K562 (cell line): ENCODE measurements around the gene SRP9. TPM values are rescaled to one million over a fixed set of nuclear protein-coding genes. Genes with fewer than 3 reads are reported as not detected.

ENCODE experiments used
- ARID1B ChIP-seq: fragments of 450-650 bp; IDR thresholded peaks from 2 replicates; pipeline ENCODE4 v1.6.1; 2016; ENCODE audit warnings: antibody characterized with exemption, mild to moderate bottlenecking, inconsistent platforms
- ATF1 ChIP-seq, 2 experiments: fragments of 450-650 bp in 1 of 2; IDR thresholded peaks; 2 replicates each; pipeline ENCODE4 v1.6.1; 2016; ENCODE audit warnings: missing compliant biosample characterization in 1 of 2, missing genetic modification characterization in 1 of 2
- CEBPB ChIP-seq: fragments of 450-650 bp; IDR thresholded peaks from 2 replicates; pipeline ENCODE4 v1.6.1; 2016; ENCODE audit warnings: missing genetic modification characterization, missing compliant biosample characterization
- CTBP1 ChIP-seq: fragments of 450-650 bp; IDR thresholded peaks from 2 replicates; pipeline ENCODE4 v1.6.1; 2016; ENCODE audit warnings: borderline replicate concordance
- EP400 ChIP-seq: fragments of 450-650 bp; IDR thresholded peaks from 2 replicates; pipeline ENCODE4 v1.6.1; 2017; ENCODE audit warnings: antibody characterized with exemption, mild to moderate bottlenecking, moderate library complexity
- FOS ChIP-seq: IDR thresholded peaks from 3 replicates; pipeline ENCODE4 v1.6.1; 2011; ENCODE audit not compliant: insufficient read length; ENCODE audit errors: extremely low read depth
- FOXJ3 ChIP-seq: sonication (generic); formaldehyde crosslinking; IDR thresholded peaks from 2 replicates; pipeline ENCODE4 v1.4.0; 2020; ENCODE audit warnings: mild to moderate bottlenecking, missing genetic modification reagents
- HMGN3 ChIP-seq: IDR thresholded peaks from 2 replicates; pipeline ENCODE4 v1.6.1; 2011; ENCODE audit warnings: borderline replicate concordance, low read depth, mild to moderate bottlenecking, mixed read lengths, low read length; ENCODE audit not compliant: insufficient read length; ENCODE audit errors: extremely low read depth
- HNRNPL ChIP-seq: fragments of 200-400 bp; formaldehyde crosslinking; IDR thresholded peaks from 2 replicates; pipeline ENCODE4 v1.6.1; 2017; ENCODE audit warnings: low read depth, mild to moderate bottlenecking, low read length
- HOXB6 ChIP-seq: fragments of 250-450 bp; sonication (Bioruptor Pico); IDR thresholded peaks from 2 replicates; pipeline ENCODE4 v1.5.1; 2022; ENCODE audit warnings: mild to moderate bottlenecking, borderline replicate concordance
- NBN ChIP-seq: fragments of 450-650 bp; IDR thresholded peaks from 2 replicates; pipeline ENCODE4 v1.6.1; 2016; ENCODE audit warnings: low read depth, mild to moderate bottlenecking
- NFIX ChIP-seq: fragments of 250-450 bp; sonication (Bioruptor Pico); IDR thresholded peaks from 2 replicates; pipeline ENCODE4 v1.4.0; 2020; ENCODE audit warnings: low read depth, mild to moderate bottlenecking, moderate library complexity
- PHF21A ChIP-seq: fragments of 450-650 bp; IDR thresholded peaks from 2 replicates; pipeline ENCODE4 v1.6.1; 2017; ENCODE audit warnings: low read depth, borderline replicate concordance
- PTBP1 ChIP-seq: fragments of 200-400 bp; formaldehyde crosslinking; IDR thresholded peaks from 2 replicates; pipeline ENCODE4 v1.6.1; 2017; ENCODE audit warnings: low read depth, low read length
- TEAD1 ChIP-seq, 2 experiments: fragments of 450-650 bp in 1 of 2; sonication (generic) in 1 of 2; formaldehyde crosslinking; IDR thresholded peaks; 2 replicates each; pipeline versions ENCODE4 v1.4.0 to v1.8.0; 2020 to 2022; ENCODE audit warnings: mild to moderate bottlenecking in 2 of 2, missing genetic modification reagents in 1 of 2
- TOE1 ChIP-seq, 2 experiments: fragments of 450-650 bp in 1 of 2; sonication (generic) in 1 of 2; formaldehyde crosslinking in 1 of 2; IDR thresholded peaks; 2 replicates each; pipeline versions ENCODE4 v1.7.1 to v1.8.0; 2016 to 2022; ENCODE audit warnings: borderline replicate concordance in 2 of 2, mild to moderate bottlenecking in 2 of 2, antibody characterized with exemption in 1 of 2, inconsistent platforms in 1 of 2, low read depth in 1 of 2, missing genetic modification reagents in 1 of 2, moderate library complexity in 1 of 2
- ZC3H8 ChIP-seq: fragments of 450-650 bp; IDR thresholded peaks from 2 replicates; pipeline ENCODE4 v1.6.1; 2017
- ZNF57 ChIP-seq: fragments of 450-650 bp; formaldehyde crosslinking; IDR thresholded peaks from 2 replicates; pipeline ENCODE4 v1.4.0; 2020; ENCODE audit warnings: mild to moderate bottlenecking, moderate library complexity
- ZNF717 ChIP-seq: fragments of 250-450 bp; sonication (Bioruptor Pico); IDR thresholded peaks from 2 replicates; pipeline ENCODE4 v1.5.0; 2021
- polyA plus RNA-seq, 8 experiments: library from polyadenylated mRNA; depleted of rRNA in 4 of 8; stranded (reverse) in 5 of 8; unstranded in 3 of 8; fragments of >200 nt; fragmentation: Nextera tagmentation in 2 of 8; fragmentation: Illumina TruSeq in 1 of 8; extraction: Ambion mirVana in 2 of 8; extraction: Trizol in 1 of 8; gene quantifications; 2 replicates each; pipeline versions ENCODE4 v1.2.1 to v1.2.3, GENCODE V29; 2011 to 2014; ENCODE audit warnings: inconsistent platforms in 1 of 8, missing spikeins in 1 of 8
- total RNA-seq, 7 experiments: library from RNA; depleted of rRNA in 6 of 7; stranded (reverse); fragments of >200 nt in 6 of 7; fragmentation: Illumina TruSeq in 2 of 7; extraction: Trizol in 2 of 7; gene quantifications; 2 replicates each; pipeline versions ENCODE4 v1.2.1 to v1.2.3, GENCODE V29; 2011 to 2021; ENCODE audit warnings: low replicate concordance in 1 of 7
- TF ChIP-seq, protein P1 (sequence below): fragments of 450-650 bp; IDR thresholded peaks from 2 replicates; pipeline ENCODE4 v1.6.1; 2016; ENCODE audit warnings: antibody characterized with exemption
- TF ChIP-seq, protein P2 (sequence below): fragments of 250-450 bp; sonication (Bioruptor Pico); IDR thresholded peaks from 2 replicates; pipeline ENCODE4 v1.4.0; 2020
- TF ChIP-seq, protein P3 (sequence below): fragments of 450-650 bp; formaldehyde crosslinking; IDR thresholded peaks from 2 replicates; pipeline ENCODE4 v1.4.0; 2020; ENCODE audit warnings: mild to moderate bottlenecking, moderate library complexity
- TF ChIP-seq, protein P4 (sequence below): fragments of 250-450 bp; sonication (Bioruptor Pico); IDR thresholded peaks from 2 replicates; pipeline ENCODE4 v1.8.0; 2022; ENCODE audit warnings: inconsistent platforms

SRP9 gene
- total and polyA plus RNA-seq, 9 of the 15 experiments (the other 6 are each of a cell fraction or from before 2014, with no cell fraction given) = 273 to 1,892 (median 668) TPM

DNA sequence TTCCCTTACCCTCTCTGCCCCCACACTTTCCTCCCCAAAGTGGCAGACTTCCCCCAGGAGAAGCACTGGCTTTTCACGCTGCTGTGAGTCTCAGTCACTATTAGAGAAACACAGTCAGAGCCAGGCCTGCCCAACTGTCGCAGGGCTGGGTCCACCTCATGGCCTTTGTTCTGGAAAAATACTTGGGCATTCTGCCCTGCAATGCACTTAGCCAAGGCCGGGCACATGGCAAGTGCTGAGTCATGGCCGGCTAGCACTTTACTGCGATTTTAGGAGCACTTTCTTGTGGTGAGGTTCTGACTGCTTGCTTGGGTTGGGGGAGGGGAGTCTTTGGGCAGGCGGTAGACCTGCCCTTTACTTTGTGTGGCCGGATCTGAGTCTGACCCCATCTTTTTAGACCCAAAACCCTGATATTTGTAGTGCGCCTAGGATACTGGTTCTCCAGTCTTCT is 40.0 kb downstream of the SRP9 start (continued):
- no peak for TF ChIP-seq ZNF57 (CRISPR knock-in tag)
- TF ChIP-seq ATF1 (CRISPR knock-in tag; IDR thresholded peaks at IDR 0.05) = no peak
- TF ChIP-seq ATF1 (tag; IDR thresholded peaks at IDR 0.05) = no peak
- TF ChIP-seq ZC3H8 = no peak
- TF ChIP-seq CTBP1 = peak; percentile 23; the same call in 1 of the 2 replicates
- no peak for TF ChIP-seq CEBPB (tag)
- TF ChIP-seq, protein P1, sequence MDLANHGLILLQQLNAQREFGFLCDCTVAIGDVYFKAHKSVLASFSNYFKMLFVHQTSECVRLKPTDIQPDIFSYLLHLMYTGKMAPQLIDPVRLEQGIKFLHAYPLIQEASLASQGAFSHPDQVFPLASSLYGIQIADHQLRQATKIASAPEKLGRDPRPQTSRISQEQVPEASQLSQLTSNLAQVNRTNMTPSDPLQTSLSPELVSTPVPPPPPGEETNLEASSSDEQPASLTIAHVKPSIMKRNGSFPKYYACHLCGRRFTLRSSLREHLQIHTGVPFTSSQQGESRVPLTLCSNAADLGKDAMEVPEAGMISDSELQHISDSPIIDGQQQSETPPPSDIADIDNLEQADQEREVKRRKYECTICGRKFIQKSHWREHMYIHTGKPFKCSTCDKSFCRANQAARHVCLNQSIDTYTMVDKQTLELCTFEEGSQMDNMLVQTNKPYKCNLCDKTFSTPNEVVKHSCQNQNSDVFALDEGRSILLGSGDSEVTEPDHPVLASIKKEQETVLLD = peak; percentile 45; the same call in 1 of the 2 replicates
- no peak for TF ChIP-seq FOXJ3
- no peak for TF ChIP-seq NBN
- TF ChIP-seq, protein P2, sequence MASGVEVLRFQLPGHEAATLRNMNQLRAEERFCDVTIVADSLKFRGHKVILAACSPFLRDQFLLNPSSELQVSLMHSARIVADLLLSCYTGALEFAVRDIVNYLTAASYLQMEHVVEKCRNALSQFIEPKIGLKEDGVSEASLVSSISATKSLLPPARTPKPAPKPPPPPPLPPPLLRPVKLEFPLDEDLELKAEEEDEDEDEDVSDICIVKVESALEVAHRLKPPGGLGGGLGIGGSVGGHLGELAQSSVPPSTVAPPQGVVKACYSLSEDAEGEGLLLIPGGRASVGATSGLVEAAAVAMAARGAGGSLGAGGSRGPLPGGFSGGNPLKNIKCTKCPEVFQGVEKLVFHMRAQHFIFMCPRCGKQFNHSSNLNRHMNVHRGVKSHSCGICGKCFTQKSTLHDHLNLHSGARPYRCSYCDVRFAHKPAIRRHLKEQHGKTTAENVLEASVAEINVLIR = no peak
- no peak for TF ChIP-seq HMGN3
- peak; percentile 57 for TF ChIP-seq EP400
- TF ChIP-seq, protein P3, sequence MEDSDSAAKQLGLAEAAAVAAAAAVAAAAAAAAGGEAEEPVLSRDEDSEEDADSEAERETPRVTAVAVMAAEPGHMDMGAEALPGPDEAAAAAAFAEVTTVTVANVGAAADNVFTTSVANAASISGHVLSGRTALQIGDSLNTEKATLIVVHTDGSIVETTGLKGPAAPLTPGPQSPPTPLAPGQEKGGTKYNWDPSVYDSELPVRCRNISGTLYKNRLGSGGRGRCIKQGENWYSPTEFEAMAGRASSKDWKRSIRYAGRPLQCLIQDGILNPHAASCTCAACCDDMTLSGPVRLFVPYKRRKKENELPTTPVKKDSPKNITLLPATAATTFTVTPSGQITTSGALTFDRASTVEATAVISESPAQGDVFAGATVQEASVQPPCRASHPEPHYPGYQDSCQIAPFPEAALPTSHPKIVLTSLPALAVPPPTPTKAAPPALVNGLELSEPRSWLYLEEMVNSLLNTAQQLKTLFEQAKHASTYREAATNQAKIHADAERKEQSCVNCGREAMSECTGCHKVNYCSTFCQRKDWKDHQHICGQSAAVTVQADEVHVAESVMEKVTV (CRISPR knock-in tag) = no peak
- TF ChIP-seq HOXB6 (CRISPR knock-in tag) = no peak
- TF ChIP-seq, protein P4, sequence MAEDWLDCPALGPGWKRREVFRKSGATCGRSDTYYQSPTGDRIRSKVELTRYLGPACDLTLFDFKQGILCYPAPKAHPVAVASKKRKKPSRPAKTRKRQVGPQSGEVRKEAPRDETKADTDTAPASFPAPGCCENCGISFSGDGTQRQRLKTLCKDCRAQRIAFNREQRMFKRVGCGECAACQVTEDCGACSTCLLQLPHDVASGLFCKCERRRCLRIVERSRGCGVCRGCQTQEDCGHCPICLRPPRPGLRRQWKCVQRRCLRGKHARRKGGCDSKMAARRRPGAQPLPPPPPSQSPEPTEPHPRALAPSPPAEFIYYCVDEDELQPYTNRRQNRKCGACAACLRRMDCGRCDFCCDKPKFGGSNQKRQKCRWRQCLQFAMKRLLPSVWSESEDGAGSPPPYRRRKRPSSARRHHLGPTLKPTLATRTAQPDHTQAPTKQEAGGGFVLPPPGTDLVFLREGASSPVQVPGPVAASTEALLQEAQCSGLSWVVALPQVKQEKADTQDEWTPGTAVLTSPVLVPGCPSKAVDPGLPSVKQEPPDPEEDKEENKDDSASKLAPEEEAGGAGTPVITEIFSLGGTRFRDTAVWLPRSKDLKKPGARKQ (CRISPR knock-in tag) = no peak
- TF ChIP-seq ZNF717 (CRISPR knock-in tag) = no peak
- TF ChIP-seq ARID1B = peak; percentile 47
- TF ChIP-seq PHF21A = no peak
- no peak for TF ChIP-seq TOE1 (IDR thresholded peaks at IDR 0.05; ENCODE audit: borderline replicate concordance)
- TF ChIP-seq TOE1 (CRISPR knock-in tag; IDR thresholded peaks at IDR 0.05; ENCODE audit: borderline replicate concordance, low read depth) = no peak
- TF ChIP-seq HNRNPL = no peak
- TF ChIP-seq NFIX (CRISPR knock-in tag) = no peak
- no peak for TF ChIP-seq PTBP1
- TF ChIP-seq TEAD1 (CRISPR knock-in tag; IDR thresholded peaks at IDR 0.05) = no peak
- TF ChIP-seq FOS = no peak
